Lower leg skin (tissue), 4 donors: ENCODE data around the gene S1PR2. TPM values are rescaled to one million over a fixed set of nuclear protein-coding genes. Genes with fewer than 3 reads are reported as not detected.

Source experiments
- DNase-seq, 2 donors: peaks; one replicate each; pipeline ENCODE4 v3.0.0-alpha.2; 2019; ENCODE audit warnings: low spot score in 2 of 2
- H3K4me3 ChIP-seq: fragments of 200-600 bp; sonication (generic); 2 replicates; pipeline ENCODE4 v1.5.1; 2017; ENCODE audit warnings: mild to moderate bottlenecking, low read depth; ENCODE audit not compliant: poor library complexity, severe bottlenecking
- POLR2A ChIP-seq, 2 donors: fragments of 450-650 bp; IDR thresholded peaks; one replicate each; pipeline ENCODE4 v1.6.1; 2016 to 2017; ENCODE audit warnings: antibody characterized with exemption in 2 of 2, mild to moderate bottlenecking in 1 of 2, moderate library complexity in 1 of 2
- WGBS, 2 donors: methylation state at CpG; one replicate each; pipeline ENCODE4 v1.1.5; 2018; 5-methylcytosine and 5-hydroxymethylcytosine counted together
- intact Hi-C: fragments of 100-400 bp; cut with DNase I; formaldehyde crosslinking; loops from one replicate; pipeline ENCODE4 v1.15.0; 2023; ENCODE audit warnings: low total_unique reads
- total RNA-seq, 4 donors: library from RNA; depleted of rRNA; stranded (reverse); fragments of >200 nt; gene quantifications; one replicate each; pipeline ENCODE4 v1.1.0, GENCODE V29; 2016
- TF ChIP-seq, protein P1 (sequence below), 3 donors: fragments of 450-650 bp; IDR thresholded peaks; one replicate each; pipeline ENCODE4 v1.5.1; 2016; ENCODE audit warnings: antibody characterized with exemption in 3 of 3, mild to moderate bottlenecking in 3 of 3, moderate library complexity in 2 of 3

The S1PR2 gene
- total RNA-seq, 4 donors from 2014 or later, result 4.5 to 11.4 (median 8.2) TPM

DNA sequence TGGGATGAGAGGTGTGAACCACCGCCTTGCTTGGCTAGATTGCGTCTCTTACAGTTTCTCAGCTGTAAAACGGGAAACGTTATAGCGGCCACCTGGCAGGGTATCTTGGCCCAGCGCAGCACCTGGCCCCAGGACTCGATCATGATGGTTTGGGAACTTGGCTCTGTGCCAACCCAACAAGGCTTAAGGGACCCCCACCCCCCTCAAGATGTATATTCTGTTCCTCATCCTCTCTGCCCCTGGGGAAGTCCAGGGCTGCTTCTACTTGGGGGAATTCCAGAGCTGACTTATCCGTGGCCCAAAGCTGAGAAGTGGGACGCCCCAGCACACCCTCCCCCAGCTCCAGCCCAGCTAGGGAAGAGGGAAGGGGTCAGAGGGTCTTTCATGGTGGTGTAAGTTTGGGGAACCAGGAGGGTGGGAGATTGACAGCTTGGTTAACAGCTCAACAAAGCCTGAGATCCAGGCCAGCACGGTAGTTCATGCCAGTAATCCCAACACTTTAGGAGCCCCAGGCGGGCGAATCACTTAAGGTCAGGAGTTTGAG, 40.5 kb upstream of the S1PR2 start:
- TF ChIP-seq POLR2A (IDR thresholded peaks at IDR 0.05), result no peak
- peak overlapping the region; percentile 35 for H3K4me3 ChIP-seq
- intact Hi-C loops, result no loop called here
- WGBS, 2 donors, result 30 to 36% methylated on average over 12 of the region's 12 CpGs
- DNase-seq, result peak in 1 of 2 donors; percentile 87

DNA sequence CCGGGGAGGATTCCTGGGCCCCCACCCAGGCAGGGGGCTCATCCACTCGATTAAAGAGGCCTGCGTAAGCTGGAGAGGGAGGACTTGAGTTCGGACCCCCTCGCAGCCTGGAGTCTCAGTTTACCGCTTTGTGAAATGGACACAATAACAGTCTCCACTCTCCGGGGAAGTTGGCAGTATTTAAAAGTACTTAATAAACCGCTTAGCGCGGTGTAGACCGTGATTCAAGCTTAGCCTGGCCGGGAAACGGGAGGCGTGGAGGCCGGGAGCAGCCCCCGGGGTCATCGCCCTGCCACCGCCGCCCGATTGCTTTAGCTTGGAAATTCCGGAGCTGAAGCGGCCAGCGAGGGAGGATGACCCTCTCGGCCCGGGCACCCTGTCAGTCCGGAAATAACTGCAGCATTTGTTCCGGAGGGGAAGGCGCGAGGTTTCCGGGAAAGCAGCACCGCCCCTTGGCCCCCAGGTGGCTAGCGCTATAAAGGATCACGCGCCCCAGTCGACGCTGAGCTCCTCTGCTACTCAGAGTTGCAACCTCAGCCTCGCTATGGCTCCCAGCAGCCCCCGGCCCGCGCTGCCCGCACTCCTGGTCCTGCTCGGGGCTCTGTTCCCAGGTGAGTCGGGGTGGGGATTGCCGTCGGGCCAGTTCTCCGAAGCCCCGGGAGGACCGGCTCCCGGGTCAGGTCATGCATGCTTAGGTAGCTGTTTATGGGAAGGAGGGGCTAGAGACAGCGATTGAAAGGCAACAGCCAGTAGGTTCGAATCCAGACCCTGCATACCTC, 39.7 kb upstream of the S1PR2 start, which contains the start of gene ICAM1:
ICAM1 (plus strand) TSS at position 505 of the 779 bp plus-strand sequence; CDS start at position 545, 40 bp downstream.
- TF ChIP-seq, protein P1, sequence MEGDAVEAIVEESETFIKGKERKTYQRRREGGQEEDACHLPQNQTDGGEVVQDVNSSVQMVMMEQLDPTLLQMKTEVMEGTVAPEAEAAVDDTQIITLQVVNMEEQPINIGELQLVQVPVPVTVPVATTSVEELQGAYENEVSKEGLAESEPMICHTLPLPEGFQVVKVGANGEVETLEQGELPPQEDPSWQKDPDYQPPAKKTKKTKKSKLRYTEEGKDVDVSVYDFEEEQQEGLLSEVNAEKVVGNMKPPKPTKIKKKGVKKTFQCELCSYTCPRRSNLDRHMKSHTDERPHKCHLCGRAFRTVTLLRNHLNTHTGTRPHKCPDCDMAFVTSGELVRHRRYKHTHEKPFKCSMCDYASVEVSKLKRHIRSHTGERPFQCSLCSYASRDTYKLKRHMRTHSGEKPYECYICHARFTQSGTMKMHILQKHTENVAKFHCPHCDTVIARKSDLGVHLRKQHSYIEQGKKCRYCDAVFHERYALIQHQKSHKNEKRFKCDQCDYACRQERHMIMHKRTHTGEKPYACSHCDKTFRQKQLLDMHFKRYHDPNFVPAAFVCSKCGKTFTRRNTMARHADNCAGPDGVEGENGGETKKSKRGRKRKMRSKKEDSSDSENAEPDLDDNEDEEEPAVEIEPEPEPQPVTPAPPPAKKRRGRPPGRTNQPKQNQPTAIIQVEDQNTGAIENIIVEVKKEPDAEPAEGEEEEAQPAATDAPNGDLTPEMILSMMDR (IDR thresholded peaks at IDR 0.05), result no peak
- TF ChIP-seq POLR2A (IDR thresholded peaks at IDR 0.05), result no peak
- H3K4me3 ChIP-seq, result peak within 1 kb of the TSS; percentile 35
- peak; percentile 83 to 98 for DNase-seq
- intact Hi-C loops, result no loop called here
- 4 to 7% methylated on average over 19 to 46 of the region's 51 CpGs for WGBS, 2 donors

DNA sequence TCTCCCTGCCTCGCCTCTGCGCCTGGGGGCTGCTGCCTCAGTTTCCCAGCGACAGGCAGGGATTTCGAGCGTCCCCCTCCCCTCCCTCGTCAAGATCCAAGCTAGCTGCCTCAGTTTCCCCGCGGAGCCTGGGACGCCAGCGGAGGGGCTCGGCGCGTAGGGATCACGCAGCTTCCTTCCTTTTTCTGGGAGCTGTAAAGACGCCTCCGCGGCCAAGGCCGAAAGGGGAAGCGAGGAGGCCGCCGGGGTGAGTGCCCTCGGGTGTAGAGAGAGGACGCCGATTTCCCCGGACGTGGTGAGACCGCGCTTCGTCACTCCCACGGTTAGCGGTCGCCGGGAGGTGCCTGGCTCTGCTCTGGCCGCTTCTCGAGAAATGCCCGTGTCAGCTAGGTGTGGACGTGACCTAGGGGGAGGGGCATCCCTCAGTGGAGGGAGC, 39.1 kb upstream of the S1PR2 start:
- DNase-seq, result peak; percentile 58 to 95
- WGBS, 2 donors, result 3% methylated on average over 23 to 29 of the region's 37 CpGs
- TF ChIP-seq, protein P1 (IDR thresholded peaks at IDR 0.05), result no peak
- TF ChIP-seq POLR2A (IDR thresholded peaks at IDR 0.05), result no peak
- intact Hi-C loops, result no loop called here
- H3K4me3 ChIP-seq, result peak overlapping the region; percentile 35

DNA sequence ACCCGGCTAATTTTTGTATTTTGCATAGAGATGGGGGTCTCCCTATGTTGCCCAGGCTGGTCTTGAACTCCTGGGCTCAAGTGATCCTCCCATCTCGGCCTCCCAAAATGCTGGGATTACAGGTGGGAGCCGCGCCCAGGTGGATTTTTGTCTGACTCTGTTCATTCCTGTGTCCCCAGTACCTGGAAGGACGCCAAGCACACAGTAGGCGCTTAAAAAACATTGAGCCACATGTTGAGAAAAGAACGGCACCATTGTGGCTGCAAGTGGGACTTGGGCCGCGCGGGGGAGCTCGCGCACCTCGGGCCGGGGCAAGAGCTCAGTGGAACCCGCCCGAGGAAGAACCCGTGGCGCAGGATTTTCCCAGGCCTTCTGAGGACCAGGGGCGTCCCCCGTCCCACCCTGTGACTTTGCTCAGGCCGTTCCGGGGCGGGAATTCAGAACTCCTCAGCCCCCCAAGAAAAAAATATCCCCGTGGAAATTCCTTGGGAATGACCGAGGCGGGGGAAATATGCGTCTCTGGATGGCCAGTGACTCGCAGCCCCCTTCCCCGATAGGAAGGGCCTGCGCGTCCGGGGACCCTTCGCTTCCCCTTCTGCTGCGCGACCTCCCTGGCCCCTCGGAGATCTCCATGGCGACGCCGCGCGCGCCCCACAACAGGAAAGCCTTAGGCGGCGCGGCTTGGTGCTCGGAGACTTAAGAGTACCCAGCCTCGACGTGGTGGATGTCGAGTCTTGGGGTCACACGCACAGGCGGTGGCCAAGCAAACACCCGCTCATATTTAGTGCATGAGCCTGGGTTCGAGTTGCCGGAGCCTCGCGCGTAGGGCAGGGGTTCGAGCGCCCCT, 38.4 kb upstream of the S1PR2 start:
- H3K4me3 ChIP-seq, result peak overlapping the region; percentile 35
- no peak for TF ChIP-seq POLR2A (IDR thresholded peaks at IDR 0.05)
- TF ChIP-seq, protein P1 (IDR thresholded peaks at IDR 0.05), result peak in 1 of 3 donors; percentile 67
- WGBS, 2 donors, result 4 to 6% methylated on average over 49 to 58 of the region's 59 CpGs
- intact Hi-C loops, result loop anchor here (2.0 kb wide), 1 partner anchor 119 kb away; no protein-coding TSS in a partner anchor
- DNase-seq, result peak; percentile 89 to 98

DNA sequence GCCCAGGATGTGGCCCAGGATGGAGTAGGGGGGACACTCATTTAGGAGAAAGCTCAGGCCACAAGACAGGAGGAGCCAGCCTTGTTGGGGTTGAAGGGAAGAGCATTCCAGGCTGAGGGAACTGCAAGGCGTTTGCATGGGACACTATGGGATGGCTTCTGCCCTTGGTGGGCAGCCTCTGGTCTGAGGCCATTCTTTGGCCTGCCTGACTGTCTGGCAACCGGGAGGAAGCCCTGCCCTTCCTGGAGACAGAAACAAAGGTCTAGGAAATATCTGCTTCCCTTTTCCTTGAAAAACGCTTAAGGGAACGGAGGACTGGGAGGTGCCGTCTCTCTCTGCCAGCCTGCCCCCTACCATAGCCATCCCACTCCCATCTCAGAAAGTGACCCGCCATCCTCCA, 36.9 kb upstream of the S1PR2 start:
- no peak for DNase-seq
- no peak for TF ChIP-seq POLR2A (IDR thresholded peaks at IDR 0.05)
- TF ChIP-seq, protein P1 (IDR thresholded peaks at IDR 0.05), result no peak
- no peak overlapping the region for H3K4me3 ChIP-seq
- intact Hi-C loops, result loop anchor here (2.0 kb wide), 1 partner anchor 121 kb away; no protein-coding TSS in a partner anchor
- WGBS, 2 donors, result 54 to 65% methylated on average over 6 of the region's 6 CpGs
